PC-9 (cell line): ENCODE results near the gene MIB1. TPM values are rescaled to one million over a fixed set of nuclear protein-coding genes. Genes with fewer than 3 reads are reported as not detected.
A peak's percentile ranks its signal among the peaks of the same experiment; 100 is the strongest.

ENCODE experiments used
- BruUV-seq: library from RNA; stranded (reverse); fragments of 400-500 nt; replicated peaks from 2 replicates; lab custom pipeline; 2021; lab: Mats Ljungman, UMichigan
- CTCF ChIA-PET: fragments of 300-600 bp; sonication (Branson Sonifier 250); formaldehyde crosslinking; loops from one replicate; lab custom pipeline; 2022; ENCODE audit warnings: antibody characterized with exemption; lab: Charles Lee
- POLR2A ChIA-PET: fragments of 300-600 bp; sonication (Branson Sonifier 250); formaldehyde crosslinking; loops from one replicate; lab custom pipeline; 2022; ENCODE audit warnings: antibody characterized with exemption; ENCODE audit not compliant: unreplicated experiment; lab: Charles Lee
- DNase-seq, 2 experiments: peaks; one replicate each; pipeline versions ENCODE4 v3.0.0 to v3.0.0-alpha.2; 2015 to 2022; ENCODE audit warnings: mixed read lengths in 1 of 2
- H2AFZ ChIP-seq: fragments of 200-600 bp; sonication (generic); 2 replicates; pipeline ENCODE4 v1.8.1; 2017; ENCODE audit warnings: antibody characterized with exemption
- H3F3A ChIP-seq: fragments of 200-600 bp; sonication (generic); 2 replicates; pipeline ENCODE4 v1.8.1; 2017; ENCODE audit warnings: antibody characterized with exemption, mild to moderate bottlenecking, low read depth; ENCODE audit not compliant: insufficient read depth
- H3K27ac ChIP-seq: fragments of 200-600 bp; sonication (generic); 2 replicates; pipeline ENCODE4 v1.6.1; 2016; ENCODE audit warnings: mixed run types
- H3K27me3 ChIP-seq: fragments of 200-600 bp; sonication (generic); 2 replicates; pipeline ENCODE4 v1.6.1; 2016; ENCODE audit warnings: low read depth, mixed run types; ENCODE audit not compliant: insufficient read depth
- H3K36me3 ChIP-seq: fragments of 200-600 bp; sonication (generic); 2 replicates; pipeline ENCODE4 v1.6.1; 2016; ENCODE audit warnings: low read depth, mixed run types
- H3K4me1 ChIP-seq: fragments of 200-600 bp; sonication (generic); replicated peaks from 2 replicates; pipeline ENCODE4 v1.6.1; 2016; ENCODE audit warnings: mixed run types; ENCODE audit not compliant: insufficient read depth
- H3K4me2 ChIP-seq: fragments of 200-600 bp; sonication (generic); 2 replicates; pipeline ENCODE4 v1.6.1; 2017; ENCODE audit warnings: mixed run types
- H3K4me3 ChIP-seq: fragments of 200-600 bp; sonication (generic); 2 replicates; pipeline ENCODE4 v1.6.1; 2016; ENCODE audit warnings: mixed run types
- H3K79me2 ChIP-seq: fragments of 200-600 bp; sonication (generic); 2 replicates; pipeline ENCODE4 v1.6.1; 2017; ENCODE audit warnings: low read depth, mixed run types
- H3K9me2 ChIP-seq: fragments of 200-600 bp; sonication (generic); 2 replicates; pipeline ENCODE4 v1.8.1; 2017; ENCODE audit warnings: mild to moderate bottlenecking; ENCODE audit not compliant: insufficient read depth
- H3K9me3 ChIP-seq: fragments of 200-600 bp; sonication (generic); 2 replicates; pipeline ENCODE4 v1.8.1; 2016; ENCODE audit warnings: low read depth; ENCODE audit not compliant: insufficient read depth
- H4K20me1 ChIP-seq: fragments of 200-600 bp; sonication (generic); 2 replicates; pipeline ENCODE4 v1.8.1; 2017; ENCODE audit not compliant: insufficient read depth
- CTCF ChIP-seq: fragments of 200-600 bp; sonication (generic); conservative IDR thresholded peaks from 2 replicates; pipeline ENCODE4 v1.6.1; 2017; ENCODE audit warnings: mixed run types, antibody characterized with exemption, mild to moderate bottlenecking, moderate library complexity
- EZH2 ChIP-seq: fragments of 200-600 bp; sonication (generic); IDR thresholded peaks from 2 replicates; pipeline ENCODE4 v1.8.0; 2017; ENCODE audit warnings: antibody characterized with exemption, low read depth
- intact Hi-C: fragments of 100-400 bp; cut with micrococcal nuclease; formaldehyde crosslinking; loops from one replicate; pipeline ENCODE4 v1.10.0; 2022; ENCODE audit not compliant: unreplicated experiment
- total RNA-seq: library from RNA; stranded (reverse); gene quantifications from 2 replicates; pipeline ENCODE4 v1.2.3, GENCODE V29; 2021

MIB1 gene
- total RNA-seq, 1 experiment from 2014 or later, result 40.1 TPM

DNA sequence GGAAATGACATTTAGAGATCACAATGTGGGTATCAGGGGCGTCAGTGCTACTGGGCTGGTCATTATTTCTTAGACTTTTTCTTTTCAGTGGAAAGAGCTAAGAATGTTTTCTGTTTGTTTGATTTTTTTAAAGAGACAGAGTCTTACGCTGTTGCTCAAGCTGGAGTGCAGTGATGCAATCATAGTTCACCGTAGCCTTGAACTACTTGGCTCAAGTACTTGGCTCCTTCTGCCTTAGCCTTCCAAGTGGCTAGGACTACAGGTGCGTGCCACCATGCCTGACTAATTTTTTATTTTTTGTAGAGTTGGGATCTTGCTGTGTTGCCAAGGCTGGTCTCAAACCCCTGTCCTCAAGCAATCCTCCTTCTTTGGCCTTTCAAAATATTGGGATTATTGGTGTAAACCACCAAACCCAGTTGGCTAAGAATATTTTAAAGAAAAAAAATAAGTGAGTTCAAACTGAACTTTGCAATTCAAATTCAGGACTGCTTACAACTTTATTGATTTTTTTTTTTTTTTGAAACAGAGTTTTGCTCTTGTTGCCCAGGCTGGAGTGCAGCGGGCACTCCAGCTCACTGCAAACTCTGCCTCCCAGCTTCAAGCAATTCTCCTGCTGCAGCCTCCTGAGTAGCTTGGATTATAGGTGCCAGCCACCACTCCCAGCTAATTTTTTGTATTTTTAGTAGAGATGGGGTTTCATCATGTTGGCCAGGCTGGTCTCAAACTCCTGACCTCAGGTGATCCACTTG is 154.2 kb downstream of the MIB1 start:
- no peaks in the 10 kb centered on the region for H4K20me1 ChIP-seq
- no peak for TF ChIP-seq CTCF
- TF ChIP-seq EZH2, result no peak
- H3F3A ChIP-seq, result no peaks in the 10 kb centered on the region
- H3K9me2 ChIP-seq, result no peaks in the 10 kb centered on the region
- DNase-seq, result no peak
- H3K27me3 ChIP-seq, result no peaks in the 10 kb centered on the region
- ChIA-PET POLR2A (no interaction called here), CTCF (no interaction called here)
- intact Hi-C loops, result no loop called here
- H3K27ac ChIP-seq, result no peak overlapping the region
- no peak overlapping the region for H3K4me3 ChIP-seq
- no TSS peak for BruUV-seq
- no peaks in the 10 kb centered on the region for H3K4me1 ChIP-seq
- no peak overlapping the region for H3K4me2 ChIP-seq
- no peaks in the 10 kb centered on the region for H3K79me2 ChIP-seq
- H3K9me3 ChIP-seq, result no peaks in the 10 kb centered on the region
- no peaks in the 10 kb centered on the region for H3K36me3 ChIP-seq
- no peak overlapping the region for H2AFZ ChIP-seq

- intact Hi-C loops, result no loop called here
- Histone ChIP-seq H2AFZ (no peak overlapping the region), H3F3A (no peaks in the 10 kb centered on the region), H3K4me2 (no peak overlapping the region), H3K36me3 (no peaks in the 10 kb centered on the region), H3K27me3 (no peaks in the 10 kb centered on the region), H3K9me2 (no peaks in the 10 kb centered on the region), H3K4me1 (no peaks in the 10 kb centered on the region), H4K20me1 (no peaks in the 10 kb centered on the region), H3K79me2 (no peaks in the 10 kb centered on the region), H3K4me3 (no peak overlapping the region), H3K9me3 (no peaks in the 10 kb centered on the region), H3K27ac (no peak overlapping the region)
- ChIA-PET POLR2A (no interaction called here), CTCF (no interaction called here)
- no peak for DNase-seq
- BruUV-seq, result no TSS peak
- TF ChIP-seq CTCF (no peak), EZH2 (no peak)
These were observed 156.2 kb downstream of the MIB1 start for GRCh38 chr18:21896732-21897336.

- H3K4me1 ChIP-seq, result no peaks in the 10 kb centered on the region
- 0 out of 2 replicates have a peak overlapping the region, but pooled peaks have one; percentile 38 for H3K4me2 ChIP-seq
- H3K9me3 ChIP-seq, result no peaks in the 10 kb centered on the region
- no peaks in the 10 kb centered on the region for H3K79me2 ChIP-seq
- ChIA-PET POLR2A (interaction anchor here (0.7 kb wide), 1 partner anchor 1116 kb away, joined by 3 read pairs; no protein-coding TSS in a partner anchor), CTCF (interaction anchor here (0.6 kb wide), 1 partner anchor 666 kb away, joined by 6 read pairs; no protein-coding TSS in a partner anchor)
- peak in 1 of 2 experiments; percentile 24 for DNase-seq
- H3K4me3 ChIP-seq, result no peak overlapping the region
- no peak overlapping the region for H2AFZ ChIP-seq
- TF ChIP-seq EZH2 (no peak), CTCF (peak; percentile 66)
- no peaks in the 10 kb centered on the region for H3K36me3 ChIP-seq
- H3K9me2 ChIP-seq, result no peaks in the 10 kb centered on the region
- no TSS peak for BruUV-seq
- no peaks in the 10 kb centered on the region for H4K20me1 ChIP-seq
- no peaks in the 10 kb centered on the region for H3K27me3 ChIP-seq
- H3K27ac ChIP-seq, result no peak overlapping the region
- intact Hi-C loops, result no loop called here
- no peaks in the 10 kb centered on the region for H3F3A ChIP-seq
These were observed 157.2 kb downstream of the MIB1 start for GRCh38 chr18:21897811-21898210.
